ENCODE results near the gene ASIC4.

DNA sequence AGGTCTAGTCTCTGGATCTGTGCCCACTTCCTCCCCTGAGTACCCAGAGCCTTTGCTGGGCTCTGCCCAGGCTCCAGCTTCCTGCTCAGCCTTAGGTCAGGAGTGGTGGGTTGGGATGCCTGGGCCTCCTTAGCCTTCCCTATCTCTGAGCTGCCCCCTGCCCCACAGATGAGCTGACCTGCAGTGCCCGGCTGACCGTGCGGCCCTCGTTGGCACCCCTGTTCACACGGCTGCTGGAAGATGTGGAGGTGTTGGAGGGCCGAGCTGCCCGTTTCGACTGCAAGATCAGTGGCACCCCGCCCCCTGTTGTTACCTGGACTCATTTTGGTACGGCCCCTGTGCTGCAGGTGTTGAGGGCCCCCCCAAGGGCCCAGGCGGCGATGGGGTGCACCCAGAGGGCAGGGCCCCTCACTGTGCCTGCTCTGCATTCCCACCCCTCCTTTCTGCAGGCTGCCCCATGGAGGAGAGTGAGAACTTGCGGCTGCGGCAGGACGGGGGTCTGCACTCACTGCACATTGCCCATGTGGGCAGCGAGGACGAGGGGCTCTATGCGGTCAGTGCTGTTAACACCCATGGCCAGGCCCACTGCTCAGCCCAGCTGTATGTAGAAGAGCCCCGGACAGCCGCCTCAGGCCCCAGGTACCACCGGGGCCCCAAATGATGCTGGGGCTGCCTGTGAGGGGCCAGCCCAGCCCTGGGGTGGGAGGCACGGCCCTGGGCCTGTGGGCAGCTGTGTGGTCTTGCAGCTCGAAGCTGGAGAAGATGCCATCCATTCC, 45.7 kb upstream of the ASIC4 start:
- TF ChIP-seq, protein P1, sequence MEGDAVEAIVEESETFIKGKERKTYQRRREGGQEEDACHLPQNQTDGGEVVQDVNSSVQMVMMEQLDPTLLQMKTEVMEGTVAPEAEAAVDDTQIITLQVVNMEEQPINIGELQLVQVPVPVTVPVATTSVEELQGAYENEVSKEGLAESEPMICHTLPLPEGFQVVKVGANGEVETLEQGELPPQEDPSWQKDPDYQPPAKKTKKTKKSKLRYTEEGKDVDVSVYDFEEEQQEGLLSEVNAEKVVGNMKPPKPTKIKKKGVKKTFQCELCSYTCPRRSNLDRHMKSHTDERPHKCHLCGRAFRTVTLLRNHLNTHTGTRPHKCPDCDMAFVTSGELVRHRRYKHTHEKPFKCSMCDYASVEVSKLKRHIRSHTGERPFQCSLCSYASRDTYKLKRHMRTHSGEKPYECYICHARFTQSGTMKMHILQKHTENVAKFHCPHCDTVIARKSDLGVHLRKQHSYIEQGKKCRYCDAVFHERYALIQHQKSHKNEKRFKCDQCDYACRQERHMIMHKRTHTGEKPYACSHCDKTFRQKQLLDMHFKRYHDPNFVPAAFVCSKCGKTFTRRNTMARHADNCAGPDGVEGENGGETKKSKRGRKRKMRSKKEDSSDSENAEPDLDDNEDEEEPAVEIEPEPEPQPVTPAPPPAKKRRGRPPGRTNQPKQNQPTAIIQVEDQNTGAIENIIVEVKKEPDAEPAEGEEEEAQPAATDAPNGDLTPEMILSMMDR (conservative IDR thresholded peaks at IDR 0.05; ENCODE audit: low read length): no peak
- no peak for TF ChIP-seq EZH2phosphoT487 (IDR thresholded peaks at IDR 0.05; ENCODE audit: borderline replicate concordance, low read depth, low read length)

Measured in OCI-LY7 (cell line).